ENCODE measurements around the gene PIAS4. TPM values are rescaled to one million over a fixed set of nuclear protein-coding genes. Genes with fewer than 3 reads are reported as not detected.
A peak's percentile ranks its signal among the peaks of the same experiment; 100 is the strongest.

PIAS4 gene
- total and polyA plus RNA-seq, 2 of the 13 experiments (the other 11 are each of a cell fraction or from before 2014, with no cell fraction given), result 9.0 to 20.1 TPM

GRCh38 chr19:4063369-4064148 is 56.0 kb downstream of the PIAS4 start (continued):
- TF ChIP-seq ZHX2 (IDR thresholded peaks at IDR 0.05; ENCODE audit: low read depth) (no peak), ZHX2 (CRISPR knock-in tag; IDR thresholded peaks at IDR 0.05; ENCODE audit: borderline replicate concordance) (no peak), ADNP (CRISPR knock-in tag; IDR thresholded peaks at IDR 0.05) (peak; percentile 86), KLF13 (CRISPR knock-in tag; IDR thresholded peaks at IDR 0.05) (no peak), ZZZ3 (CRISPR knock-in tag; IDR thresholded peaks at IDR 0.05; ENCODE audit: borderline replicate concordance) (0 out of 2 replicates have a peak, but pooled peaks have one; percentile 27), ZNF747 (CRISPR knock-in tag; IDR thresholded peaks at IDR 0.05; ENCODE audit: borderline replicate concordance) (no peak), THAP8 (CRISPR knock-in tag; IDR thresholded peaks at IDR 0.05; ENCODE audit: borderline replicate concordance) (0 out of 2 replicates have a peak, but pooled peaks have one; percentile 7), ZNF768 (CRISPR knock-in tag; IDR thresholded peaks at IDR 0.05) (peak; percentile 100), CENPBD1 (CRISPR knock-in tag; IDR thresholded peaks at IDR 0.05; ENCODE audit: borderline replicate concordance, low read depth) (no peak), ZNF782 (CRISPR knock-in tag; IDR thresholded peaks at IDR 0.05; ENCODE audit: borderline replicate concordance) (no peak), ZBTB7A (CRISPR knock-in tag; IDR thresholded peaks at IDR 0.05) (peak; percentile 75), ZNF547 (CRISPR knock-in tag; IDR thresholded peaks at IDR 0.05) (0 out of 2 replicates have a peak, but pooled peaks have one; percentile 0), ZNF460 (CRISPR knock-in tag; IDR thresholded peaks at IDR 0.05; ENCODE audit: borderline replicate concordance) (peak; percentile 25; the same call in 1 of the 2 replicates), FOXA3 (CRISPR knock-in tag; IDR thresholded peaks at IDR 0.05) (no peak), RBFOX2 (IDR thresholded peaks at IDR 0.05; ENCODE audit: low read depth, low read length) (peak; percentile 62)
- TF ChIP-seq, protein P1, sequence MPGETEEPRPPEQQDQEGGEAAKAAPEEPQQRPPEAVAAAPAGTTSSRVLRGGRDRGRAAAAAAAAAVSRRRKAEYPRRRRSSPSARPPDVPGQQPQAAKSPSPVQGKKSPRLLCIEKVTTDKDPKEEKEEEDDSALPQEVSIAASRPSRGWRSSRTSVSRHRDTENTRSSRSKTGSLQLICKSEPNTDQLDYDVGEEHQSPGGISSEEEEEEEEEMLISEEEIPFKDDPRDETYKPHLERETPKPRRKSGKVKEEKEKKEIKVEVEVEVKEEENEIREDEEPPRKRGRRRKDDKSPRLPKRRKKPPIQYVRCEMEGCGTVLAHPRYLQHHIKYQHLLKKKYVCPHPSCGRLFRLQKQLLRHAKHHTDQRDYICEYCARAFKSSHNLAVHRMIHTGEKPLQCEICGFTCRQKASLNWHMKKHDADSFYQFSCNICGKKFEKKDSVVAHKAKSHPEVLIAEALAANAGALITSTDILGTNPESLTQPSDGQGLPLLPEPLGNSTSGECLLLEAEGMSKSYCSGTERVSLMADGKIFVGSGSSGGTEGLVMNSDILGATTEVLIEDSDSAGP (CRISPR knock-in tag; IDR thresholded peaks at IDR 0.05; ENCODE audit: borderline replicate concordance), result peak; percentile 35; the same call in 1 of the 2 replicates
- TF ChIP-seq, protein P2, sequence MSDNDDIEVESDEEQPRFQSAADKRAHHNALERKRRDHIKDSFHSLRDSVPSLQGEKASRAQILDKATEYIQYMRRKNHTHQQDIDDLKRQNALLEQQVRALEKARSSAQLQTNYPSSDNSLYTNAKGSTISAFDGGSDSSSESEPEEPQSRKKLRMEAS (IDR thresholded peaks at IDR 0.05), result 0 out of 2 replicates have a peak, but pooled peaks have one; percentile 45
- TF ChIP-seq, protein P3, sequence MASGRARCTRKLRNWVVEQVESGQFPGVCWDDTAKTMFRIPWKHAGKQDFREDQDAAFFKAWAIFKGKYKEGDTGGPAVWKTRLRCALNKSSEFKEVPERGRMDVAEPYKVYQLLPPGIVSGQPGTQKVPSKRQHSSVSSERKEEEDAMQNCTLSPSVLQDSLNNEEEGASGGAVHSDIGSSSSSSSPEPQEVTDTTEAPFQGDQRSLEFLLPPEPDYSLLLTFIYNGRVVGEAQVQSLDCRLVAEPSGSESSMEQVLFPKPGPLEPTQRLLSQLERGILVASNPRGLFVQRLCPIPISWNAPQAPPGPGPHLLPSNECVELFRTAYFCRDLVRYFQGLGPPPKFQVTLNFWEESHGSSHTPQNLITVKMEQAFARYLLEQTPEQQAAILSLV (CRISPR knock-in tag; IDR thresholded peaks at IDR 0.05; ENCODE audit: borderline replicate concordance), result 0 out of 2 replicates have a peak, but pooled peaks have one; percentile 17

Data from HepG2 (cell line).